Progenitor cell of endocrine pancreas (in vitro differentiated cells): Measurements from ENCODE around the gene MCTP2. TPM values are rescaled to one million over a fixed set of nuclear protein-coding genes. Genes with fewer than 3 reads are reported as not detected.

Experiments
- DNase-seq: peaks from one replicate; pipeline ENCODE4 v3.0.0; 2021; ENCODE audit warnings: low spot score; ENCODE audit not compliant: unreplicated experiment
- H3K27ac Mint-ChIP-seq: 2 replicates; pipeline ENCODE4 v1.8.0; 2021; ENCODE audit warnings: mild to moderate bottlenecking, moderate library complexity, mixed read lengths
- H3K27me3 Mint-ChIP-seq: 2 replicates; pipeline ENCODE4 v1.8.0; 2021; ENCODE audit warnings: mixed read lengths
- H3K36me3 Mint-ChIP-seq: 2 replicates; pipeline ENCODE4 v1.8.0; 2022; ENCODE audit warnings: mixed read lengths; ENCODE audit not compliant: insufficient read depth
- H3K4me1 Mint-ChIP-seq: 2 replicates; pipeline ENCODE4 v1.8.0; 2021; ENCODE audit warnings: low read depth, mixed read lengths
- H3K4me3 Mint-ChIP-seq: 2 replicates; pipeline ENCODE4 v1.8.0; 2021; ENCODE audit warnings: low read depth, mild to moderate bottlenecking, moderate library complexity, mixed read lengths
- H3K9me3 Mint-ChIP-seq: 2 replicates; pipeline ENCODE4 v1.8.0; 2021; ENCODE audit warnings: low read depth, mixed read lengths
- total RNA-seq: library from RNA; stranded (reverse); gene quantifications from 2 replicates; pipeline ENCODE4 v1.2.1, GENCODE V29; 2021
- TF ChIP-seq, protein P1 (sequence below): fragments of 200-600 bp; sonication (generic); IDR thresholded peaks from one replicate; pipeline ENCODE4 v1.5.0; 2021; ENCODE audit warnings: antibody characterized with exemption, mild to moderate bottlenecking; ENCODE audit not compliant: unreplicated experiment

MCTP2 gene
- total RNA-seq, 1 donor from 2014 or later, result 2.6 TPM

DNA sequence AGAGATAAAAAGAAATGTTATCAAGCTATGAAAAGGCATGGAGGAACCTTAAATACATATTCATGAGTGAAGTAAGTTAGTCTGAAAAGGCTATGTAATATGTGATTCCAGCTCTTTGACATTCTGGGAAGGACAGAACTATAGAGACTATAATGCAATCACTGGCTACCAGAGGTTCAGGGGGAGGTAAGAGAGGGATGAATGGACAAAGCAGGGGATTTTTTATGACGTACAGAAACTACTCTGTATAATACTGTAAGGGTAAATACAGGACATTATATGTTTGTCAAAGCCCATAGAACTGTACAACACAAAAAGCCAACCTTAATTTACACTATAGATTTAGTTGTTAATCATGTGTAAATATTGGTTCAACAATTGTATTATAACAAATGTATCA lies 46.1 kb downstream of the MCTP2 start:
- no peaks in the 10 kb centered on the region for H3K27me3 Mint-ChIP-seq
- TF ChIP-seq, protein P1, sequence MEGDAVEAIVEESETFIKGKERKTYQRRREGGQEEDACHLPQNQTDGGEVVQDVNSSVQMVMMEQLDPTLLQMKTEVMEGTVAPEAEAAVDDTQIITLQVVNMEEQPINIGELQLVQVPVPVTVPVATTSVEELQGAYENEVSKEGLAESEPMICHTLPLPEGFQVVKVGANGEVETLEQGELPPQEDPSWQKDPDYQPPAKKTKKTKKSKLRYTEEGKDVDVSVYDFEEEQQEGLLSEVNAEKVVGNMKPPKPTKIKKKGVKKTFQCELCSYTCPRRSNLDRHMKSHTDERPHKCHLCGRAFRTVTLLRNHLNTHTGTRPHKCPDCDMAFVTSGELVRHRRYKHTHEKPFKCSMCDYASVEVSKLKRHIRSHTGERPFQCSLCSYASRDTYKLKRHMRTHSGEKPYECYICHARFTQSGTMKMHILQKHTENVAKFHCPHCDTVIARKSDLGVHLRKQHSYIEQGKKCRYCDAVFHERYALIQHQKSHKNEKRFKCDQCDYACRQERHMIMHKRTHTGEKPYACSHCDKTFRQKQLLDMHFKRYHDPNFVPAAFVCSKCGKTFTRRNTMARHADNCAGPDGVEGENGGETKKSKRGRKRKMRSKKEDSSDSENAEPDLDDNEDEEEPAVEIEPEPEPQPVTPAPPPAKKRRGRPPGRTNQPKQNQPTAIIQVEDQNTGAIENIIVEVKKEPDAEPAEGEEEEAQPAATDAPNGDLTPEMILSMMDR, result no peak
- peaks cover 2% of the 10 kb centered on the region for H3K4me1 Mint-ChIP-seq
- no peaks in the 10 kb centered on the region for H3K9me3 Mint-ChIP-seq
- no peak overlapping the region for H3K27ac Mint-ChIP-seq
- no peak for DNase-seq
- no peaks in the 10 kb centered on the region for H3K36me3 Mint-ChIP-seq
- H3K4me3 Mint-ChIP-seq, result no peak overlapping the region

DNA sequence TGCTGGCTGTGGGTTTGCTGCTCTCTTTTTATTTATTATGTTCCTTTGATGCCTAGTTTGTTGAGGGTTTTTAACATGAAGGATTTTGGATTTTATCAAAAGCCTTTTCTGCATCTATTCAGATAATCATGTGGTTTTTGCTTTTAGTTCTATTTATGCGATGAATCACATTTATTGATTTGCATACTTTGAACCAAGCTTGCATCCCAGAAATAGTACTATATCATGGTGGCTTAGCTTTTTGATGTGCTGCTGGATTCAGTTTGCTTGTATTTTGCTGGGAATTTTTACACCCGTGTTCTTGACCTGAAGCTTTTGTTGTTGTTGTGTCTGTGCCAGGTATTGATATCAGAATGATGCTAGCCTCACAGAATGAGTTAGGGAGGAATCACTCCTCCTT lies 48.4 kb downstream of the MCTP2 start:
- no peaks in the 10 kb centered on the region for H3K9me3 Mint-ChIP-seq
- peaks cover 2% of the 10 kb centered on the region for H3K4me1 Mint-ChIP-seq
- TF ChIP-seq, protein P1, result no peak
- no peak for DNase-seq
- no peak overlapping the region for H3K4me3 Mint-ChIP-seq
- H3K36me3 Mint-ChIP-seq, result no peaks in the 10 kb centered on the region
- H3K27ac Mint-ChIP-seq, result no peak overlapping the region
- no peaks in the 10 kb centered on the region for H3K27me3 Mint-ChIP-seq

DNA sequence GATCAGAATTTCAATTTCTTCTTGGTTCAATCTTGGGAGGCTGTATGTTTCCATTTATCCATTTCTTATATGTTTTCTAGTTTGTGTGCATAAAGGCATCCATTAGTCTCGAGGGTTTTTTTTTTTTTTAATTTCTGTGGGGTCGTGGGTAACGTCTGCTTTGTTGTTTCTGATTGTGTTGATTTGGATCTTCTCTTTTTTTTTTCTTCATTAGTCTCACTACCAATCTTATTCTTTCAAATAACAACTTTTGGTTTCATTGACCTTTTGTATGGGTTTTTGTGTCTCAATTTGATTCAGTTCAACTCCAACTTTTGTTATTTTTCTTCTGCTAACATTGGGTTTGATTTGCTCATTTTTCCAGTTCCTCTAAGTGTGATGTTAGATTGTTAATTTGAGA lies 48.9 kb downstream of the MCTP2 start:
- Mint-ChIP-seq H3K4me3 (no peak overlapping the region), H3K27me3 (no peaks in the 10 kb centered on the region), H3K27ac (no peak overlapping the region), H3K4me1 (peaks cover 2% of the 10 kb centered on the region), H3K9me3 (no peaks in the 10 kb centered on the region), H3K36me3 (no peaks in the 10 kb centered on the region)
- TF ChIP-seq, protein P1, result no peak
- no peak for DNase-seq

DNA sequence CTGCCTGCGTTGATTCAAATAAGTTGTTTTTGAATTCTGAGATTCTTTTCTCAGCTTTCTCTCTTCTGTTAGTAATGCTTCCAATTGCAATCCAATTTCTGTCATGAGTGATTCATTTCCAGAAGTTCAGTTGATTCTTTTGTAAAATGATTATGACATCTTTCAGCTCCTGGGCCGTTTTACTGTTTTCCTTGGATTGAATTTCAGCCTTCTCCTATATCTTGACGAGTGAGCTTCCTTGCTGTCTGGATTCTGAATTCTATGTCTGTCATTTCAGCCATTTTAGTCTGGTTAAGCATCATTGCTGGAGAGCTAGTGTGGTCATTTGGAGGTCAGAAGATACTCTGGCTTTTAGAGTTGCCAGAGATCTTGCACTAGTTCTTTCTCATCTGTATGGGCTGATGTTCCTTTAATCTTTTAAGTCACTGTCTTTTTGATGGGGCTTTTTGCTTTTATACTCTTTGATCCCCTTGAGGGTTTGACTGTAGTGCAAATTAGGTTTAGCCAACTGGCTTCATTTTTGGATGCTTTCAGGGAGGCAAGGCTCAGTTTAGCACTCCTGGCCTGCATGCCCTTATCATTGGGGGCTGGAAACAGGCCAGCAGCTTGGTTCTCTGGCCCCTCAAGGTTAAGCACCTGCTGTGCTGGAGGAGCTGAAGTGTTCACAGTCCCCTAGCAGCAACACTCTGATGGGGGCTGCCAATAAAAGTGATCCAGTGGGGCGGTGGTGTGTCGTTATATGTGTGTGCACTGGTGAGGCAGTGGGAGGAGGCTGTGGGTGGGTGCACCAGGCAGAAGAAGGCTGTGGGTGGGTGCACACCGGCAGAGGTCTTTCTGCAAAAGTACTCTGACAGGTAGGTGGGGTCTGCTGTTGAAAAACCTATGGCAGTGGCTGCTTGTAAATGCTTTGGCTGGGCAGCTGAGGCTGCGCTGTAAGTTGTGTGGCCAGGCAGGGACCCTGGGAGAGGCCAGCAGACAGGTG lies 51.2 kb downstream of the MCTP2 start:
- TF ChIP-seq, protein P1, result no peak
- H3K36me3 Mint-ChIP-seq, result no peaks in the 10 kb centered on the region

DNA sequence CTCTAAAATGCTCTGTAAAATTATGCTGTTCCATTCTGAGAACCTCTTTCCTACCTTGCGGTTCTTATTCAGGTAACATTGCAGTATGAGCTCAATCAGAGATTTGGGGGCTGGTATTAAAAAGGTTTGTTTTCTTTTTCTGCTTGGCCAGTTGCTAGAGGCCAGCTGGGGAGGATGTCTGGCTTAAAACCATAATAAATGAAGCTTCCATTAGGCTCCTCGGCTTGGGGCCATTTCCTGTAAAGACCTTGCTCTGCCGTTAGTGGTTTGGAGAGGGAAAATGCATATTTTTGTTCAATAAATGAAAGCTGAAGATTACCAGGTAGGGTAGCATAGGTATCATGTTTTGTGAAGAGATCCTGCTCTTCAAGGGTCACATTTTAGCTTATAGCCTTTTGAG lies 55.2 kb downstream of the MCTP2 start:
- H3K4me3 Mint-ChIP-seq, result no peak overlapping the region
- no peaks in the 10 kb centered on the region for H3K27me3 Mint-ChIP-seq
- no peak overlapping the region for H3K27ac Mint-ChIP-seq
- H3K4me1 Mint-ChIP-seq, result no peaks in the 10 kb centered on the region
- no peaks in the 10 kb centered on the region for H3K36me3 Mint-ChIP-seq
- TF ChIP-seq, protein P1, result no peak
- DNase-seq, result no peak
- H3K9me3 Mint-ChIP-seq, result peaks cover 9% of the 10 kb centered on the region

More for the DNA sequence above, 51.2 kb downstream of the MCTP2 start:
- no peak overlapping the region for H3K27ac Mint-ChIP-seq
- no peak overlapping the region for H3K4me3 Mint-ChIP-seq
- no peaks in the 10 kb centered on the region for H3K9me3 Mint-ChIP-seq
- no peak for DNase-seq
- H3K4me1 Mint-ChIP-seq, result no peaks in the 10 kb centered on the region
- H3K27me3 Mint-ChIP-seq, result no peaks in the 10 kb centered on the region
